Measurements from ENCODE around the gene SGMS1.

- no peak for TF ChIP-seq CTCF (IDR thresholded peaks at IDR 0.05)
- TF ChIP-seq POLR2A (IDR thresholded peaks at IDR 0.05): no peak
Measured at GRCh38 chr10:50542871-50543270, 80.9 kb downstream of the SGMS1 start.

Data from heart left ventricle (tissue), 13 donors.